Keratinocyte (primary cell): Measurements from ENCODE around the gene ALX4. TPM values are rescaled to one million over a fixed set of nuclear protein-coding genes. Genes with fewer than 3 reads are reported as not detected.

Experiments
- DNase-seq: peaks from one replicate; pipeline ENCODE4 v3.0.0-alpha.2; 2011; ENCODE audit warnings: low read depth, missing footprints, low spot score
- FAIRE-seq: peaks from 2 replicates; lab custom pipeline; 2011; peaks lifted over from hg19 to GRCh38; lab: Jason Lieb, UNC
- H2AFZ ChIP-seq: 2 replicates; pipeline ENCODE4 v1.6.0; 2012; ENCODE audit warnings: low read length, control low read depth, inconsistent platforms; ENCODE audit not compliant: control insufficient read depth
- H3K27ac ChIP-seq: 2 replicates; pipeline ENCODE4 v1.5.1; 2011; ENCODE audit warnings: low read length; ENCODE audit not compliant: control insufficient read depth, insufficient read depth
- H3K27me3 ChIP-seq: 3 replicates; pipeline ENCODE4 v1.6.0; 2011; ENCODE audit warnings: low read length; ENCODE audit not compliant: control insufficient read depth, insufficient read depth; ENCODE audit errors: extremely low read depth
- H3K36me3 ChIP-seq, 2 experiments: 2 replicates in 1 of 2; 3 replicates in 1 of 2; pipeline ENCODE4 v1.5.1; 2011; ENCODE audit warnings: low read length in 2 of 2, mild to moderate bottlenecking in 1 of 2; ENCODE audit not compliant: control insufficient read depth in 2 of 2, insufficient read depth in 2 of 2; ENCODE audit errors: extremely low read depth in 1 of 2
- H3K4me1 ChIP-seq: 3 replicates; pipeline ENCODE4 v1.5.1; 2011; ENCODE audit warnings: low read length; ENCODE audit not compliant: control insufficient read depth, insufficient read depth; ENCODE audit errors: extremely low read depth
- H3K4me2 ChIP-seq: 3 replicates; pipeline ENCODE4 v1.6.0; 2011; ENCODE audit warnings: low read depth, low read length; ENCODE audit not compliant: control insufficient read depth, insufficient read depth; ENCODE audit errors: extremely low read depth
- H3K4me3 ChIP-seq, 3 experiments: fragments of 200-600 bp in 1 of 3; sonication (generic) in 1 of 3; 2 replicates in 2 of 3; 3 replicates in 1 of 3; pipeline ENCODE4 v1.5.1; 2011 to 2016; ENCODE audit warnings: low read length in 3 of 3, mild to moderate bottlenecking in 3 of 3, control low read depth in 2 of 3, inconsistent platforms in 1 of 3, low read depth in 1 of 3, mixed read lengths in 1 of 3, mixed run types in 1 of 3, moderate library complexity in 1 of 3; ENCODE audit not compliant: control insufficient read depth in 2 of 3, insufficient read depth in 2 of 3; ENCODE audit errors: extremely low read depth in 1 of 3
- H3K79me2 ChIP-seq: 2 replicates; pipeline ENCODE4 v1.6.0; 2012; ENCODE audit warnings: low read length; ENCODE audit not compliant: control insufficient read depth, insufficient read depth
- H3K9ac ChIP-seq: 3 replicates; pipeline ENCODE4 v1.6.0; 2011; ENCODE audit warnings: low read length; ENCODE audit not compliant: control insufficient read depth, insufficient read depth; ENCODE audit errors: extremely low read depth
- H3K9me1 ChIP-seq: 3 replicates; pipeline ENCODE4 v1.6.0; 2011; ENCODE audit warnings: low read length; ENCODE audit not compliant: control insufficient read depth, insufficient read depth; ENCODE audit errors: extremely low read depth
- H3K9me3 ChIP-seq: 2 replicates; pipeline ENCODE4 v1.5.1; 2012; ENCODE audit warnings: low read depth, low read length; ENCODE audit not compliant: control insufficient read depth
- H4K20me1 ChIP-seq: 3 replicates; pipeline ENCODE4 v1.6.0; 2011; ENCODE audit warnings: low read length; ENCODE audit not compliant: control insufficient read depth, insufficient read depth; ENCODE audit errors: extremely low read depth
- EZH2 ChIP-seq: IDR thresholded peaks from one replicate; pipeline ENCODE4 v1.6.1; 2012; ENCODE audit warnings: inconsistent platforms, mild to moderate bottlenecking, low read length, moderate library complexity
- dilution Hi-C: fragments of 300-500 bp; cut with MboI; formaldehyde crosslinking; loops from one replicate; pipeline ENCODE4 v1.7.0; 2020; ENCODE audit warnings: low sequenced_read_pairs; ENCODE audit not compliant: extremely low pct_ligation_motif_present
- polyA plus RNA-seq, 5 experiments: library from polyadenylated mRNA; depleted of rRNA in 3 of 5; stranded (reverse) in 3 of 5; stranded (forward) in 1 of 5; unstranded in 1 of 5; fragments of >200 nt; gene quantifications; 1 replicate in 1 of 5; 2 replicates in 3 of 5; 3 replicates in 1 of 5; pipeline versions ENCODE4 v1.2.1 to v1.2.3, GENCODE V29; 2011 to 2012; ENCODE audit warnings: missing spikeins in 2 of 5, low read depth in 1 of 5, low replicate concordance in 1 of 5
- TF ChIP-seq, protein P1 (sequence below), 3 experiments: IDR thresholded peaks in 1 of 3; conservative IDR thresholded peaks in 1 of 3; optimal IDR thresholded peaks in 1 of 3; 2 replicates in 2 of 3; 3 replicates in 1 of 3; pipeline versions ENCODE3 to v1.5.1; 2011; ENCODE audit warnings: low read length in 3 of 3, mild to moderate bottlenecking in 3 of 3, moderate library complexity in 2 of 3, control low read depth in 1 of 3, inconsistent platforms in 1 of 3; ENCODE audit not compliant: insufficient read depth in 2 of 3; ENCODE audit errors: extremely low read depth in 1 of 3

ALX4 gene
- polyA plus RNA-seq, 1 donor (not counting 4 experiments of a cell fraction or from before 2014, with no cell fraction given), result not detected

DNA sequence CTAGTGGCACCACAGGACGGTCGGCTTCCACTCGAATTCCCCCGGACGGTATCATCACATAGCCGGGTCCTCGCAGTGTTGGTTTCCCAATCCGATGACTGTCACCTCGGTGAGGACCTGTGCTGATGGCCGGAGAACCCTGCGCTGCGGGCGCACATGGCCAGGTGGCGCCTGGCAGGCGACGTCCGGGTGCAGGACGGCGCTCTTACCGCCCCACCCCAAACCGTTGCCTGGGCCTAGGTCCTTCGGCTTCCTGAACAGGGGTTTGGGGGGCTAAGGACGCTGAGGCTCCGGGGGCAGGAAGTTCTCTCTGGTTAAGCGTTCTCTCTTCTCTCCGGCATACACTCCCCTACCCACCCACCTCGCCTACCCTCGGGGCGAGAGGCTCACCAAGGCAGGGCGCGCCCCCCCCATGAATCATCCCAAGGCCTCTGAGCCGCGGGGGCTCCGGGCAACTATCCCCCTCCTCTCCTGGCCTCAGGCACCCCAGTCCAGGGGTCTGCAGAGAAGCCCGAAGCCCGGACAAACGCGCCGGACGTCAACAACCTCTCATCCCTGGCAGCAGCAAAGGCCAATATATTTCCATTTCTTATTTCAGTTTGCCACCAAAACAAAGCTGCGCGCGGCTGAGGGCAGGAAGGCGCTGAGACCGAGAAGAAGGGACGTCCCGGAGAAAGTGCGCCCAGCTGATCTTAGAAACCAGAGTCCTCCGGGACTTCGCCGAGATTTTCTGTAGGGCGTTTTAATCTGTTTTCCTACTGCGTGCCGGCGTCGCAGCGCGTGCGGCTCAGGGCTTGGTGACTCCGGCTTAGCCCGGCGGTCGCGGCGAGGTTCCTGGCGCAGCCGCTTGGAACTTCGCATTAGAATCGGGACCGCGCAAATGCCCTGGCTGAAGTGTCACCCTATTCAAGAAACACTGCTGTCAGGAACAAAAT is 5.6 kb downstream of the ALX4 start:
- Histone ChIP-seq H2AFZ (no peak overlapping the region), H3K4me3 (peak overlapping the region in 1 of 3 experiments; percentile 10), H3K4me2 (peak overlapping the region; percentile 82), H3K9me1 (no peaks in the 10 kb centered on the region), H3K27ac (no peak overlapping the region), H3K27me3 (peaks cover 88% of the 10 kb centered on the region), H3K4me1 (peaks cover 9% of the 10 kb centered on the region), H3K79me2 (no peaks in the 10 kb centered on the region), H3K9ac (no peak overlapping the region), H4K20me1 (peaks cover 4% of the 10 kb centered on the region), H3K36me3 (no peaks in the 10 kb centered on the region), H3K9me3 (no peaks in the 10 kb centered on the region)
- TF ChIP-seq, protein P1, sequence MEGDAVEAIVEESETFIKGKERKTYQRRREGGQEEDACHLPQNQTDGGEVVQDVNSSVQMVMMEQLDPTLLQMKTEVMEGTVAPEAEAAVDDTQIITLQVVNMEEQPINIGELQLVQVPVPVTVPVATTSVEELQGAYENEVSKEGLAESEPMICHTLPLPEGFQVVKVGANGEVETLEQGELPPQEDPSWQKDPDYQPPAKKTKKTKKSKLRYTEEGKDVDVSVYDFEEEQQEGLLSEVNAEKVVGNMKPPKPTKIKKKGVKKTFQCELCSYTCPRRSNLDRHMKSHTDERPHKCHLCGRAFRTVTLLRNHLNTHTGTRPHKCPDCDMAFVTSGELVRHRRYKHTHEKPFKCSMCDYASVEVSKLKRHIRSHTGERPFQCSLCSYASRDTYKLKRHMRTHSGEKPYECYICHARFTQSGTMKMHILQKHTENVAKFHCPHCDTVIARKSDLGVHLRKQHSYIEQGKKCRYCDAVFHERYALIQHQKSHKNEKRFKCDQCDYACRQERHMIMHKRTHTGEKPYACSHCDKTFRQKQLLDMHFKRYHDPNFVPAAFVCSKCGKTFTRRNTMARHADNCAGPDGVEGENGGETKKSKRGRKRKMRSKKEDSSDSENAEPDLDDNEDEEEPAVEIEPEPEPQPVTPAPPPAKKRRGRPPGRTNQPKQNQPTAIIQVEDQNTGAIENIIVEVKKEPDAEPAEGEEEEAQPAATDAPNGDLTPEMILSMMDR (optimal IDR thresholded peaks at IDR 0.05 in 1 of 3, IDR thresholded peaks at IDR 0.05 in 1 of 3, conservative IDR thresholded peaks at IDR 0.05 in 1 of 3; ENCODE audit: extremely low read depth in 1 of 3, insufficient read depth in 2 of 3, low read length in 3 of 3), result no peak
- peak; percentile 40 for TF ChIP-seq EZH2
- FAIRE-seq (no peak), DNase-seq (no peak)
- dilution Hi-C loops, result no loop called here

GRCh38 chr11:44303401-44303938 is 6.5 kb downstream of the ALX4 start:
- Histone ChIP-seq H3K36me3 (no peaks in the 10 kb centered on the region), H3K9ac (no peak overlapping the region), H3K9me3 (no peaks in the 10 kb centered on the region), H3K27ac (no peak overlapping the region), H3K4me3 (no peak overlapping the region), H3K27me3 (peaks cover 80% of the 10 kb centered on the region), H3K4me1 (peaks cover 7% of the 10 kb centered on the region), H3K9me1 (no peaks in the 10 kb centered on the region), H4K20me1 (peaks cover 4% of the 10 kb centered on the region), H3K4me2 (no peak overlapping the region), H3K79me2 (no peaks in the 10 kb centered on the region), H2AFZ (no peak overlapping the region)
- TF ChIP-seq EZH2, result no peak
- TF ChIP-seq, protein P1 (optimal IDR thresholded peaks at IDR 0.05 in 1 of 3, IDR thresholded peaks at IDR 0.05 in 1 of 3, conservative IDR thresholded peaks at IDR 0.05 in 1 of 3; ENCODE audit: extremely low read depth in 1 of 3, insufficient read depth in 2 of 3, low read length in 3 of 3), result no peak
- dilution Hi-C loops, result no loop called here
- DNase-seq, result no peak
- no peak for FAIRE-seq
